Central memory CD8-positive, alpha-beta T cell (primary cell): ENCODE data around the gene CCDC60.

Experiments used
- ATAC-seq: fragments of 150-1000 bp; cut with Tn5 transposase; replicated peaks from 2 replicates; pipeline ENCODE4 v1.10.0; 2022; ENCODE audit warnings: mild to moderate bottlenecking, moderate FRiP score, moderate number of reproducible peaks; ENCODE audit not compliant: poor library complexity, severe bottlenecking; ENCODE audit errors: extremely low read depth
- DNase-seq, 2 donors: peaks; one replicate each; pipeline ENCODE4 v3.0.0; 2021; ENCODE audit warnings: low spot score in 2 of 2
- H3K27ac Mint-ChIP-seq: one replicate; pipeline ENCODE4 v1.8.0; 2022; ENCODE audit warnings: low read depth, mild to moderate bottlenecking, moderate library complexity, mixed read lengths
- H3K27me3 Mint-ChIP-seq: one replicate; pipeline ENCODE4 v1.8.0; 2022; ENCODE audit warnings: mixed read lengths
- H3K36me3 Mint-ChIP-seq: one replicate; pipeline ENCODE4 v1.8.0; 2022; ENCODE audit warnings: mild to moderate bottlenecking, moderate library complexity, mixed read lengths; ENCODE audit not compliant: insufficient read depth
- H3K4me1 Mint-ChIP-seq: one replicate; pipeline ENCODE4 v1.8.0; 2022; ENCODE audit warnings: mixed read lengths
- H3K4me3 Mint-ChIP-seq: one replicate; pipeline ENCODE4 v1.8.0; 2022; ENCODE audit warnings: mild to moderate bottlenecking, moderate library complexity, mixed read lengths
- H3K9me3 Mint-ChIP-seq: one replicate; pipeline ENCODE4 v1.8.0; 2022; ENCODE audit warnings: mixed read lengths

Gene CCDC60, protein sequence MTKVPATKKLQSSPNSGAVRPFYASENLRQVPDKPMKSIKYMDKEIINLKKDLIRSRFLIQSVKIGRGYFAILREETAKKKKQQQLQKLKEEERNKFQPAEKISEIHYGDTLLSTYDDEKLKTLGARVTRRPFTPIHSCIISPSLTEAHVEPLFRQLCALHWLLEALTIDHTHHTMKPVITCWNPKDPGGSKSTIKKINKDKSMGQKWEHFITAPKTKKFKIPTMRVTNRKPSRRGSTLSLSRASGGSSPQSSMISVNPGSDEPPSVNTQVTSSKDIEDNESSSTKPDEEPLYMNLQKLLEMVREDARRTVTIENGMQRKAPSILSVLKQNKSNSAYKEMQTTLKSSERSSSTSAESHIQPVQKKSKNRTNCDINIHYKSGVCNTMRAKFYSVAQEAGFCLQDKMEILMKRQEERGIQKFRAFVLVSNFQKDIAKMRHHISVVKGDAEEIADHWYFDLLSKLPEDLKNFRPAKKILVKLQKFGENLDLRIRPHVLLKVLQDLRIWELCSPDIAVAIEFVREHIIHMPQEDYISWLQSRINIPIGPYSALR

DNA sequence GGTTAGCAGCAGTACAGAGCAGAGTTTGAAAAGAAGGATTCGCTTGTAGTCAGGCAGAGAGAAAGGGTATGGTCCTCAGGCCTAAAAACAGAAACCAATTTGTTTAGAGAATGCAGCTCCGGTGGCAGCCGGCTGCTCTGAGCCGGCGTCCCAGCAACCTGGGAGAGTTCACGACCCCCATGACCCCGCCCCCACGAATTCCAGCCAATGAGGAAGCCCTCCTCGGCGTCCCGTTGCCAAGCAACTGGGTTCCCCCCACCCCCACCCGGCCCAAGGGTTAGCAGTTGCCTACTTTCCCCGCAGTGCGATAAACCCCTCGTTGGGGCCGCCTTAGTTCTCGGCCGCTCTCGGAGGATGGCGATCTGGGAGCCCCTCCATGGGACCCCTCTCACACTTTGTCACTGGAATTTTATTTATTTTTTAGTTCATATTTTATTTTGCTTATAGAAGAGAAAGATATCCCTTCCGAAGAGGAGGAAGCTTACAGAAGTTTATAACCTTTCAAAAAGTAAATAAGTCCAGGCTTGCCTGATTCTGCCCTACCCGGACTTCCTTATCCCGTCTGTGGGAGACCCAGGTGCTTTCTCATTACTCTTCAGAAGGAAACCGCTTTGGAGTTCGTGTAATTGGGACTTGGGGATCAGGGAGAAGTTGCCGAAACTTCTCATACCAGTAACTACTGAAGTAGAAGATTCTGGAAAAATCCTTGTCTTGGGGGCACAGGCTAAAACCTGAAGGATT, at the start of gene CCDC60:
Gene CCDC60 (plus strand): TSS at position 300 of the 741 bp plus-strand sequence. CDS start 448 bp downstream, outside the sequence.
- Mint-ChIP-seq H3K27me3 (peaks cover 42% of the 10 kb centered on the region), H3K4me1 (no peaks in the 10 kb centered on the region), H3K27ac (no peak within 1 kb of the TSS), H3K9me3 (peaks cover 6% of the 10 kb centered on the region), H3K36me3 (no peaks in the 10 kb centered on the region), H3K4me3 (no peak within 1 kb of the TSS)
- no peak for DNase-seq
- no peak for ATAC-seq

DNA sequence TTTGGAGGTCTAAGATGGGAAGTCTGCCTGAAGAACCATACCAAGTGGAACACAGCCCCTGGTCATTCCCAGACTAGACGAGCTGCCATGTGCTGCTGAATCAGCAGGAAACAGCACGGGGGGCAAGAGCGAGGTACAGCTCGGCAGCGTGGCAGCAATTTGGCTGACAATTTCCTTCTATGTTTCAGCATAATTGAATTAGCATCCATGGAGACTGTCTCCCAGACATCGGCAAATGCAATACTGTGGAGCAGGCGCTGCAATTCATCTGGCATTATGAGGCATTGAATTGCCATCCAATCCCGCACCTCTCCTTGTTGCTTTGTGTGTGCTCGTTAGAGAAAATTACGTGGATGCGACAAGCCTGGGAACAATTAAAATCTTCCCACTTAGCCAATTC, 46.0 kb upstream of the CCDC60 start:
- Mint-ChIP-seq H3K36me3 (no peaks in the 10 kb centered on the region), H3K9me3 (no peaks in the 10 kb centered on the region), H3K27me3 (no peaks in the 10 kb centered on the region), H3K4me3 (no peak overlapping the region), H3K27ac (no peak overlapping the region), H3K4me1 (no peaks in the 10 kb centered on the region)
- ATAC-seq (no peak), DNase-seq (no peak)

DNA sequence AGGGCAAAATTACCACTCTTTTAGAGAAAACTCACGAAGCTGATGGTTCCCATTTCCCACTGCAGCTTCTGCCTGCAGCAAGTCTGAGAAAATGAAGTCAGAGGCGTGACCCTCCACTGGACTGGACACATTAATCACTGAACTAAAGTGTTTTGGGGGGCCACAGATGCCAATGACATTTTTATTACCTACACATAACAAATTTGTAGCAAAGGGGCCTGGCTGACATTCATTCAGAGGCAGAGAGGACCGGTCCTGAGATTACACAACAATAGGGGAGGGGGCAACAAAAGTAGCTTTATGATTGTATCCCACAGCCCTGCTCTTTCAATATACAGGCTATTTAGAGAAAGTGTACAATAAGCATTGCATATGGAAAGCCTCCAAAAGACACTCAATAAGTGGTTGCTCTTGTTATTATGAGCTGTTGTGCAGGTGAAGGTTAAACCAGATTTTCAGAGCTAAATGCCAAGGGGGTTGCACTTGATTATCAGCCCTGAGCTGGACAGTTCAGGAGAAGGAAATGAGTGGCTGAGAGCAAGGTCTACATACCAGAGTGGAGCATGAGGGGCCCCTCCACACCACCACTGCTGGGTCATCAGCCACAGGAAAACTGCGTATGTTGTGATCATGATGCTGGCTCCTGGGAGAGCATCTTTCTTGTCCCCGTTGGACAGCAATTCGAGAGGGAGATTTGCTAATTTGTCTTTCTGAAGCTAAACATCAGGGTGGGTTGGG, 41.5 kb upstream of the CCDC60 start:
- no peak for DNase-seq
- no peaks in the 10 kb centered on the region for H3K4me1 Mint-ChIP-seq

DNA sequence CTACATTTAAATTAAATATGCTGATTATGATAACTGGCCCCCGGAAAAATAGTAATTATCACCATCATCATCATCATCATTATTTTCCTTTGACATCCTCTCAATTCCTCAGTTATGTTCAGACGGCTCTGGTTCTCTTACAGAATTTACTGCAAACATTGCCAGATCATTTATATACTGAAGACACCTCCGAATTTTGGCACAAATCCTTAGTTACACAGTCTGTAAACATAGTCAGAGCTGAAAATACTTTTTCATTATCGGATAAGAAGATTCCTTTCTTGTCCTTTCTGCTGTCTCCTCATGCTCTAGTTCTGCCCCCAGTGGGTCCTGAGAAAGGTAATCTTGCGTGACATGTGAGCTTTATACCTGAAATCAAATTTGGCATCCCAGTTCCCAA, 40.3 kb upstream of the CCDC60 start:
- no peaks in the 10 kb centered on the region for H3K36me3 Mint-ChIP-seq
- ATAC-seq (no peak), DNase-seq (no peak)
- H3K27ac Mint-ChIP-seq, result no peak overlapping the region
- no peaks in the 10 kb centered on the region for H3K4me1 Mint-ChIP-seq
- peaks cover 10% of the 10 kb centered on the region for H3K27me3 Mint-ChIP-seq
- H3K9me3 Mint-ChIP-seq, result no peaks in the 10 kb centered on the region
- no peak overlapping the region for H3K4me3 Mint-ChIP-seq

More for the DNA sequence above, 41.5 kb upstream of the CCDC60 start:
- Mint-ChIP-seq H3K9me3 (no peaks in the 10 kb centered on the region), H3K27ac (no peak overlapping the region), H3K4me3 (no peak overlapping the region), H3K36me3 (no peaks in the 10 kb centered on the region), H3K27me3 (peaks cover 10% of the 10 kb centered on the region)
- ATAC-seq, result no peak

DNA sequence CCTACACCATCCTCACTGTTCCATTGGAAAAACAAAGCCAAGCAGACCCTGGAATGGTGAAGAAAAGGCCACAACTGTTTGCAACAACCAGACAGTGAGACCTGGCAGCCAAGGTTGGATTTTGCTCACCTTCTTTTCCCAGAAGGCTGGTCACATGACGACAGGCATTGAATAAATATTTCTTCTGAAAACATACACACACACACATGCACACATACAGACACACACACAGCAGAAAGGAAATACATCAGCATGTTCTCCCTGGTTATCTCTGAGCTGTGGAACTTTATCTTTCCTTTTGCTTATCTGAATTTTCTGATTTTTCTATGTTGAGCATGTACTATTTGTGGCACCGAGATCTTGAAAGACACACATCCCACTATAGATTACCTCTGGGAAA, 38.0 kb upstream of the CCDC60 start:
- H3K36me3 Mint-ChIP-seq, result no peaks in the 10 kb centered on the region
- DNase-seq (no peak), ATAC-seq (no peak)
- no peak overlapping the region for H3K4me3 Mint-ChIP-seq
- no peaks in the 10 kb centered on the region for H3K9me3 Mint-ChIP-seq
- no peak overlapping the region for H3K27ac Mint-ChIP-seq
- H3K27me3 Mint-ChIP-seq, result peaks cover 10% of the 10 kb centered on the region
- no peaks in the 10 kb centered on the region for H3K4me1 Mint-ChIP-seq

DNA sequence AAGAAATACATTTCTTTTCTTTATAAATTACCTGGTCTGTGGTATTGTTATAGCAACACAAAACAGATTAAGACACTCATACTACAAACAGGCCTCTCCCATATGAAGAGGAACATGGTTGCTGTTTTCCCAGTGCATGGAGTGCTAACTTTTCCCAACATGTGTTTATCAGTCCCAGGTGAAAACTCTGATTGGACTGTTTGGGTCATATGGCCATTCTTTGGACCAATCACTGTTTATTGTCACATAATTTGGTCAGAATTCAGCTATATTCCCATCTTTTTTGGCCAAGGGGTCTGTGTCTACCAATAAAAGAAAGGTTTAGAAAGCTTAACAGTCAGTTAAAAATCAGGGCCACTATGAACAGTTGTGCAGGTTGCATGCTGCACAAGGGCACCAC, 35.4 kb upstream of the CCDC60 start:
- ATAC-seq, result no peak
- H3K36me3 Mint-ChIP-seq, result no peaks in the 10 kb centered on the region
- H3K4me1 Mint-ChIP-seq, result no peaks in the 10 kb centered on the region
- DNase-seq, result no peak
- peaks cover 10% of the 10 kb centered on the region for H3K27me3 Mint-ChIP-seq
- H3K9me3 Mint-ChIP-seq, result no peaks in the 10 kb centered on the region
- no peak overlapping the region for H3K27ac Mint-ChIP-seq
- no peak overlapping the region for H3K4me3 Mint-ChIP-seq

DNA sequence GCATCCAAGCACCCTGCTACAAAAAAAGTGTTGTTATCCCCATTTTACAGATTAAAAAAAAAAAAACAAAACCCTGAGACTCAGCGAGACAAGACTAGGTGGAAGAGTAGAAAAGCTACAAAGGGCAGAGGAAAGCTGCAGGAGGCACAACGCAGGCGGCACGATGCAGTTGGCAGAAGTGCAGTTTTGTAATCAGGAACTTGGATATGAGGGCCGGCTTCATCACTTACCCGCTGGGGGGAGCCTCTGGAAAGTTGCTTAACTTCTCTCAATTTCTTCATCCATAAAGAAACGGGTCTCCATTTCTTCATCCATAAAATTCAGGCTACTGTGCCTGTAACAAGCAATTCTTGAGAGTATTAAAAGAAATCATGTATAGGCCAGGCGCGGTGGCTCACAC, 33.1 kb upstream of the CCDC60 start:
- DNase-seq (no peak), ATAC-seq (no peak)
- no peaks in the 10 kb centered on the region for H3K4me1 Mint-ChIP-seq
- no peaks in the 10 kb centered on the region for H3K36me3 Mint-ChIP-seq
- H3K27me3 Mint-ChIP-seq, result peaks cover 9% of the 10 kb centered on the region
- H3K9me3 Mint-ChIP-seq, result no peaks in the 10 kb centered on the region
- no peak overlapping the region for H3K4me3 Mint-ChIP-seq
- H3K27ac Mint-ChIP-seq, result no peak overlapping the region

DNA sequence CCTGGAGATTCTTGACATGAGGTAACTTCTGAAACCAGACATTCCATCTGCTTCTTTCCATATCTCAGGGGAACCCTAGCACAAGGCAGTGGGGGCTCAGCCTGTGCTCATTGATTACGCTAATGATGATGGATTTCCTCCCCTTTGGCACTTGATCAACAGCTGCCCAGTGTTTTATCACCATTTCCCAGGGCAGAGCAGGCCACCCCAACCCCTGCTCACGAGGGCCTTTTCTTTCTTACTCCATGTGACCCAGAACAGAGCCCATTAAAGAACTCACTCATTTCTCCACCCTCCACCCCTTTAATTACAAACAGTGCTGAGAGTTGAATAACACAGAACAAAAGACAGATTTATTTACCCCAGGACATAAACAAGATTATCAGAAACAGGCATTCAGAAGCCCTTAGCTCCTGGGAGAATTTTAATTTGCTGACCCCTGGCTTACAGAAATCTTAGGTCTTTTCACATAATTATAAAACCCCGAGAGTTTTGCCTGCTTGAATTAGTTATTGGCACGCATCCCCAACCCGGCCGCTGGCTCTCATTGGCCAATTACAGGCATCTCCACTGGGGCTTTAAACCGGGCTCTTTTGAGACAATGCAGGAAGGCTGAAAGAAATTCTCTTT, 32.0 kb upstream of the CCDC60 start:
- Mint-ChIP-seq H3K4me1 (no peaks in the 10 kb centered on the region), H3K27me3 (no peaks in the 10 kb centered on the region), H3K36me3 (no peaks in the 10 kb centered on the region), H3K27ac (no peak overlapping the region), H3K9me3 (no peaks in the 10 kb centered on the region), H3K4me3 (no peak overlapping the region)
- DNase-seq, result no peak
- no peak for ATAC-seq

DNA sequence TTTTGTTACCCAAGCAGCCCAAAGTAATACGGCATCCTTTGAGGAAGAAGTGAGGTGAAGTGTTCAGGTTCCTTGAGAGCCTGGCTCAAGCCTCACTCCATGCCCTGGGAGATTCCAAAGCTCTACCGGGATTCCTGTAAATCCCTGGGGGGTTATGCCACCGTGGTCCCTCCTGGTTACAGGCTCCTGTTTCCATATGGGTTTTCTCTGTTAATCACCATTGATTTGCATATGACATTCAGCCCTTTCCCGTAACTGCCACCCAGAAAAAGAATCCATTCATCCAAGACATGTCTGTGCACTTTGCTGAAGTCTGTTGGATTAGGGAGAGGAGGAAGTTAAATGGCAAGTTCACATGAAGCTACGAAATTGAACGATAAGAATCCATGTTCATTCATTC, 27.9 kb upstream of the CCDC60 start:
- no peaks in the 10 kb centered on the region for H3K4me1 Mint-ChIP-seq
- H3K27me3 Mint-ChIP-seq, result no peaks in the 10 kb centered on the region
- H3K27ac Mint-ChIP-seq, result no peak overlapping the region
- H3K4me3 Mint-ChIP-seq, result no peak overlapping the region
- no peak for ATAC-seq
- no peaks in the 10 kb centered on the region for H3K36me3 Mint-ChIP-seq
- peaks cover 5% of the 10 kb centered on the region for H3K9me3 Mint-ChIP-seq
- no peak for DNase-seq

DNA sequence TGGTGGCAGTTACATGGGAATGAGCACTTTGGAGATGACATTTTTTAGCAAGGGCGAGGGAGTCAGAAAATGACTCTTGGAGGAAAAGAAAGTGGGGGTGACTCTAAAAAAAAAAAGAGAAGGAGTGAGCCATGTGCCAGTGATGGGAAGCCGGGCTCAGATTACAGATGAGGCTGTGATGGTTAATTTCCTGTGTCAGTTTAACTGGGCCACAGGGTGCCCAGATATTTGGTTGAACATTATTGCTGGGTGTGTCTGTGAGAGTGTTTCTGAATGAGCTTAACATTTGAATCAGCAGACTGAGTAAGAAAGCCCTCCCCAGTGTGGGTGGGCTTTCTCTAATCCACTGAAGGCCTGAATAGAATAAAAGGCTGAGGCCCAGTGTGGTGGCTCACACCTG, 26.8 kb upstream of the CCDC60 start:
- Mint-ChIP-seq H3K27ac (no peak overlapping the region), H3K36me3 (no peaks in the 10 kb centered on the region), H3K27me3 (peaks cover 8% of the 10 kb centered on the region), H3K9me3 (peaks cover 5% of the 10 kb centered on the region), H3K4me3 (no peak overlapping the region), H3K4me1 (no peaks in the 10 kb centered on the region)
- ATAC-seq (no peak), DNase-seq (no peak)

DNA sequence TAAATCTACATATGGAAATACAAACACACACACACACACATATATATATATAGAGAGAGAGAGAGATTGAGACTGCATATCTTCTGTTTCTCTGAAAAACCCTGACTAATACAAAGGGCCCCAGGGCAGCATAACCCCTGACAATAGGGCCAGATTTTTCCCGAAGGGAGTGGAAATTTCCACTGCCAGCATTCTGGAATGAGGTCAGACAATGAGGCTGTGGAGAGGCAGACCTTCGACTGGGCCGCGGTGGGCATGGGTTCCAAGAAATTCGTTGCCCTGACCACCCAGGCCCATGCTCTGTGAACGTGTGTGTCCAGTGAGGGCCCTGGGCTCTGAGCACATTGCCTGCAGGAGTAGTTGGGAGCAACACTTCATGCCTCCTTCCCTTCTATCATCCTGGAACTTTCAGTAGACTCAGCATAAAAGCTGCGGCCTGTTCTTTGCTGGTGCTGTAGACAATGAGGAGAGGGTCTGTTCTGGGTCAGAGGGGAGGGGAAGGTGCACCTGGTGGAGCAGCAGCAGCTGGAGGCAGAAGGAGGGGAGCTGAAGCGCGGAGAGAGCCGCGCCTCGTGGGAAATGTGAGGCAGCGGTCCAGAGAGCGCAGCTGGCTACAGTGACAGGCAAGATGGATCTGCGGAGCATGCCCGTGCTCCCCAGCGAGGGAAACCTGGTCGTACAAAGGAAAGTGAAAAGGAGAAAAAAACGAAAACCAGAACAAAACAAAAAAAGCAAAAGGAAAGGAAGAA, 25.6 kb upstream of the CCDC60 start:
- Mint-ChIP-seq H3K36me3 (no peaks in the 10 kb centered on the region), H3K9me3 (peaks cover 5% of the 10 kb centered on the region), H3K4me1 (no peaks in the 10 kb centered on the region), H3K27me3 (peaks cover 12% of the 10 kb centered on the region), H3K27ac (no peak overlapping the region), H3K4me3 (no peak overlapping the region)
- no peak for ATAC-seq
- DNase-seq, result no peak

DNA sequence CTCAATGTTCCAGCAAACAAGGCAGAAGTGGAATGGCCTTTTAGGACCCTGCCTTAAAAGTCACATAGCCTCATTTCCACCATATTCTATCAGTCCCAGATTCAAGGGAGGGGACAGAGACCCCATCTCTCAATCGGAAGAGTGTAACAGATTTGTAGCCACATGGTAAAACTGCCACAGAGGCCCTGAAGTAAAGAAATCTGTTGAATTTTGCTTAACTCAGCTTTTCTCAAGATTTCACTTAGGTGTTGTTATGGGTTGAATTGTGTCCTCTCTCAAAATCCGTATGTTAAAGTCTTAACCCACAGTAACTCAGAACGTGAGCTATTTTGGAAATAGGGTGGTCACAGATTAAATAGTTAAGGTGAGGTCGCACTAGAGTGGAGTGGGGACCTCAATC, 22.7 kb upstream of the CCDC60 start:
- Mint-ChIP-seq H3K4me3 (no peak overlapping the region), H3K27ac (no peak overlapping the region), H3K36me3 (no peaks in the 10 kb centered on the region), H3K27me3 (peaks cover 12% of the 10 kb centered on the region), H3K4me1 (no peaks in the 10 kb centered on the region), H3K9me3 (peaks cover 5% of the 10 kb centered on the region)
- no peak for DNase-seq
- no peak for ATAC-seq
